Measurements from ENCODE around the gene EYS.

- TF ChIP-seq OSR1 (CRISPR knock-in tag; IDR thresholded peaks at IDR 0.05): no peak
- no peak for TF ChIP-seq TCF4 (CRISPR knock-in tag; IDR thresholded peaks at IDR 0.05; ENCODE audit: borderline replicate concordance)
- no peak for TF ChIP-seq PPARA (CRISPR knock-in tag; IDR thresholded peaks at IDR 0.05; ENCODE audit: borderline replicate concordance)
- no peak for TF ChIP-seq TSHZ2 (CRISPR knock-in tag; IDR thresholded peaks at IDR 0.05)
- TF ChIP-seq PATZ1 (CRISPR knock-in tag; IDR thresholded peaks at IDR 0.05; ENCODE audit: borderline replicate concordance): no peak
- no peak for TF ChIP-seq GLIS3 (CRISPR knock-in tag; IDR thresholded peaks at IDR 0.05)
These were observed 977.5 kb downstream of the EYS start for GRCh38 chr6:64729522-64729921.

All from SK-N-SH treated with all-trans-retinoic acid at 6 μM for 48 hours (cell line).